ENCODE measurements around the gene GP9.

The GP9 gene

GRCh38 chr3:129060276-129061022 is at the start of gene GP9:
Gene GP9 (plus strand): TSS chr3:129060779. CDS start chr3:129061740, 961 bp downstream.
- no peak for DNase-seq (ENCODE audit: low read depth in 2 of 2)

GRCh38 chr3:129013491-129013891 is 47.1 kb upstream of the GP9 start:
- no peak for DNase-seq (ENCODE audit: low read depth in 2 of 2)

GRCh38 chr3:129014148-129014547 is 46.4 kb upstream of the GP9 start:
- no peak for DNase-seq (ENCODE audit: low read depth in 2 of 2)

GRCh38 chr3:129014793-129015345 is 45.7 kb upstream of the GP9 start:
- no peak for DNase-seq (ENCODE audit: low read depth in 2 of 2)

- no peak for DNase-seq (ENCODE audit: low read depth in 2 of 2)
These were observed 45.0 kb upstream of the GP9 start for GRCh38 chr3:129015388-129016105.

- peak in 1 of 2 donors; percentile 34 for DNase-seq (ENCODE audit: low read depth in 2 of 2)
These were observed 44.2 kb upstream of the GP9 start for GRCh38 chr3:129016356-129016719.

- DNase-seq (ENCODE audit: low read depth in 2 of 2) = no peak
These were observed 43.7 kb upstream of the GP9 start for GRCh38 chr3:129016720-129017483.

GRCh38 chr3:129017484-129017899 is 43.1 kb upstream of the GP9 start:
- no peak for DNase-seq (ENCODE audit: low read depth in 2 of 2)

- no peak for DNase-seq (ENCODE audit: low read depth in 2 of 2)
These were observed 42.3 kb upstream of the GP9 start for GRCh38 chr3:129018271-129018670.

- no peak for DNase-seq (ENCODE audit: low read depth in 2 of 2)
These were observed 41.8 kb upstream of the GP9 start for GRCh38 chr3:129018751-129019150.

GRCh38 chr3:129019266-129019665 is 41.3 kb upstream of the GP9 start:
- DNase-seq (ENCODE audit: low read depth in 2 of 2) = no peak

GRCh38 chr3:129020691-129021090 is 39.9 kb upstream of the GP9 start:
- no peak for DNase-seq (ENCODE audit: low read depth in 2 of 2)

GRCh38 chr3:129021140-129021551 is 39.4 kb upstream of the GP9 start:
- no peak for DNase-seq (ENCODE audit: low read depth in 2 of 2)

GRCh38 chr3:129022114-129023007 is 38.2 kb upstream of the GP9 start:
- DNase-seq (ENCODE audit: low read depth in 2 of 2) = no peak

GRCh38 chr3:129023008-129023358 is 37.6 kb upstream of the GP9 start:
- no peak for DNase-seq (ENCODE audit: low read depth in 2 of 2)

GRCh38 chr3:129023909-129024308 is 36.7 kb upstream of the GP9 start:
- no peak for DNase-seq (ENCODE audit: low read depth in 2 of 2)

- DNase-seq (ENCODE audit: low read depth in 2 of 2) = no peak
These were observed 35.5 kb upstream of the GP9 start for GRCh38 chr3:129025108-129025507.

GRCh38 chr3:129025691-129026435 is 34.7 kb upstream of the GP9 start:
- no peak for DNase-seq (ENCODE audit: low read depth in 2 of 2)

GRCh38 chr3:129026728-129027543 is 33.6 kb upstream of the GP9 start:
- peak; percentile 84 to 87 for DNase-seq (ENCODE audit: low read depth in 2 of 2)

- DNase-seq (ENCODE audit: low read depth in 2 of 2) = no peak
These were observed 33.1 kb upstream of the GP9 start for GRCh38 chr3:129027544-129027880.
